ENCODE data around the gene L3MBTL3.

The L3MBTL3 gene

GRCh38 chr6:130012728-130013127, 5.7 kb upstream of the L3MBTL3 start:
- no peaks in the 10 kb centered on the region for H3K36me3 Mint-ChIP-seq
- no peak overlapping the region for H3K27ac Mint-ChIP-seq
- H3K9me3 Mint-ChIP-seq, result no peaks in the 10 kb centered on the region
- peaks cover 0 to 6% of the 10 kb centered on the region in 2 donors for H3K27me3 Mint-ChIP-seq
- DNase-seq (no peak), ATAC-seq (replicated peaks) (no peak)
- peaks cover 3 to 8% of the 10 kb centered on the region in 2 donors for H3K4me1 Mint-ChIP-seq
- H3K4me3 Mint-ChIP-seq, result no peak overlapping the region

- ATAC-seq (replicated peaks) (peak; percentile 58 to 65), DNase-seq (peak; percentile 16)
- H3K27me3 Mint-ChIP-seq, result no peaks in the 10 kb centered on the region
- peaks cover 5 to 6% of the 10 kb centered on the region in 2 donors for H3K36me3 Mint-ChIP-seq
- H3K27ac Mint-ChIP-seq, result peak overlapping the region; percentile 96
- H3K4me3 Mint-ChIP-seq, result peak overlapping the region; percentile 92 to 96
- no peaks in the 10 kb centered on the region for H3K9me3 Mint-ChIP-seq
- H3K4me1 Mint-ChIP-seq, result peaks cover 6 to 18% of the 10 kb centered on the region in 2 donors
Measured at GRCh38 chr6:130018744-130019325, 454 bp downstream of the L3MBTL3 start.

GRCh38 chr6:130019326-130020072, 1.1 kb downstream of the L3MBTL3 start:
- DNase-seq, result peak; percentile 24
- Mint-ChIP-seq H3K27ac (peak overlapping the region; percentile 97), H3K4me1 (peaks cover 6 to 18% of the 10 kb centered on the region in 2 donors), H3K27me3 (no peaks in the 10 kb centered on the region), H3K9me3 (no peaks in the 10 kb centered on the region), H3K4me3 (peak overlapping the region; percentile 91 to 94), H3K36me3 (peaks cover 5 to 6% of the 10 kb centered on the region in 2 donors)
- peak; percentile 24 to 26 for ATAC-seq (replicated peaks)

GRCh38 chr6:130020073-130020906, 1.9 kb downstream of the L3MBTL3 start:
- DNase-seq, result peak; percentile 24
- peaks cover 10 to 11% of the 10 kb centered on the region in 2 donors for H3K36me3 Mint-ChIP-seq
- peak; percentile 13 to 21 for ATAC-seq (replicated peaks)
- no peaks in the 10 kb centered on the region for H3K27me3 Mint-ChIP-seq
- peak overlapping the region; percentile 94 to 98 for H3K4me3 Mint-ChIP-seq
- H3K9me3 Mint-ChIP-seq, result no peaks in the 10 kb centered on the region
- peaks cover 6 to 23% of the 10 kb centered on the region in 2 donors for H3K4me1 Mint-ChIP-seq
- H3K27ac Mint-ChIP-seq, result peak overlapping the region; percentile 96

GRCh38 chr6:130020907-130021629, 2.7 kb downstream of the L3MBTL3 start:
- peaks cover 9 to 25% of the 10 kb centered on the region in 2 donors for H3K4me1 Mint-ChIP-seq
- H3K9me3 Mint-ChIP-seq, result no peaks in the 10 kb centered on the region
- ATAC-seq (replicated peaks), result peak; percentile 66 to 70
- peak; percentile 83 for DNase-seq
- H3K27ac Mint-ChIP-seq, result peak overlapping the region; percentile 96
- H3K4me3 Mint-ChIP-seq, result peak overlapping the region; percentile 94 to 98
- peaks cover 13 to 15% of the 10 kb centered on the region in 2 donors for H3K36me3 Mint-ChIP-seq
- H3K27me3 Mint-ChIP-seq, result no peaks in the 10 kb centered on the region

GRCh38 chr6:130026859-130027258, 8.5 kb downstream of the L3MBTL3 start:
- peaks cover 28 to 39% of the 10 kb centered on the region in 2 donors for H3K4me1 Mint-ChIP-seq
- H3K27me3 Mint-ChIP-seq, result no peaks in the 10 kb centered on the region
- DNase-seq (no peak), ATAC-seq (replicated peaks) (peak in 1 of 2 donors; percentile 47)
- H3K4me3 Mint-ChIP-seq, result no peak overlapping the region
- H3K9me3 Mint-ChIP-seq, result no peaks in the 10 kb centered on the region
- peaks cover 7 to 10% of the 10 kb centered on the region in 2 donors for H3K36me3 Mint-ChIP-seq
- H3K27ac Mint-ChIP-seq, result peak overlapping the region; percentile 42

- DNase-seq, result no peak
- H3K9me3 Mint-ChIP-seq, result peaks cover 0 to 3% of the 10 kb centered on the region in 2 donors
- H3K27me3 Mint-ChIP-seq, result no peaks in the 10 kb centered on the region
- peak overlapping the region; percentile 15 to 64 for H3K4me3 Mint-ChIP-seq
- H3K4me1 Mint-ChIP-seq, result peaks cover 27 to 45% of the 10 kb centered on the region in 2 donors
- peaks cover 16 to 17% of the 10 kb centered on the region in 2 donors for H3K36me3 Mint-ChIP-seq
- ATAC-seq (replicated peaks), result peak; percentile 94 to 99
- H3K27ac Mint-ChIP-seq, result peak overlapping the region; percentile 84
Measured at GRCh38 chr6:130027948-130028347, 9.6 kb downstream of the L3MBTL3 start.

GRCh38 chr6:130029163-130029562, 10.8 kb downstream of the L3MBTL3 start:
- peak overlapping the region; percentile 84 for H3K27ac Mint-ChIP-seq
- DNase-seq (no peak), ATAC-seq (replicated peaks) (no peak)

GRCh38 chr6:130032758-130033340, 14.5 kb downstream of the L3MBTL3 start:
- Mint-ChIP-seq H3K27me3 (no peaks in the 10 kb centered on the region), H3K9me3 (peaks cover 0 to 4% of the 10 kb centered on the region in 2 donors), H3K27ac (no peak overlapping the region), H3K4me1 (peaks cover 38 to 57% of the 10 kb centered on the region in 2 donors), H3K36me3 (peaks cover 12 to 21% of the 10 kb centered on the region in 2 donors), H3K4me3 (no peak overlapping the region)
- ATAC-seq (replicated peaks) (no peak), DNase-seq (no peak)

More at GRCh38 chr6:130029163-130029562, 10.8 kb downstream of the L3MBTL3 start:
- H3K27me3 Mint-ChIP-seq, result no peaks in the 10 kb centered on the region
- H3K4me3 Mint-ChIP-seq, result no peak overlapping the region
- peaks cover 31 to 56% of the 10 kb centered on the region in 2 donors for H3K4me1 Mint-ChIP-seq
- peaks cover 20 to 22% of the 10 kb centered on the region in 2 donors for H3K36me3 Mint-ChIP-seq
- peaks cover 0 to 4% of the 10 kb centered on the region in 2 donors for H3K9me3 Mint-ChIP-seq

GRCh38 chr6:130033949-130034348, 15.6 kb downstream of the L3MBTL3 start:
- DNase-seq (no peak), ATAC-seq (replicated peaks) (no peak)
- Mint-ChIP-seq H3K36me3 (peaks cover 13 to 21% of the 10 kb centered on the region in 2 donors), H3K27me3 (no peaks in the 10 kb centered on the region), H3K4me1 (peaks cover 33 to 54% of the 10 kb centered on the region in 2 donors), H3K27ac (peak overlapping the region; percentile 62), H3K4me3 (peak overlapping the region in 1 of 2 donors; percentile 34), H3K9me3 (peaks cover 0 to 4% of the 10 kb centered on the region in 2 donors)

- H3K4me1 Mint-ChIP-seq, result peaks cover 30 to 50% of the 10 kb centered on the region in 2 donors
- ATAC-seq (replicated peaks) (peak; percentile 74 to 82), DNase-seq (no peak)
- peaks cover 0 to 4% of the 10 kb centered on the region in 2 donors for H3K9me3 Mint-ChIP-seq
- H3K36me3 Mint-ChIP-seq, result peaks cover 13 to 21% of the 10 kb centered on the region in 2 donors
- no peaks in the 10 kb centered on the region for H3K27me3 Mint-ChIP-seq
- peak overlapping the region; percentile 34 to 57 for H3K4me3 Mint-ChIP-seq
- H3K27ac Mint-ChIP-seq, result peak overlapping the region; percentile 72
Measured at GRCh38 chr6:130034378-130035146, 16.2 kb downstream of the L3MBTL3 start.

GRCh38 chr6:130035211-130035610, 16.8 kb downstream of the L3MBTL3 start:
- ATAC-seq (replicated peaks) (no peak), DNase-seq (no peak)
- Mint-ChIP-seq H3K27ac (no peak overlapping the region), H3K36me3 (peaks cover 13 to 21% of the 10 kb centered on the region in 2 donors), H3K9me3 (peaks cover 0 to 4% of the 10 kb centered on the region in 2 donors), H3K4me3 (no peak overlapping the region), H3K4me1 (peaks cover 30 to 50% of the 10 kb centered on the region in 2 donors), H3K27me3 (no peaks in the 10 kb centered on the region)
